Astrocyte (in vitro differentiated cells and primary cell): Measurements from ENCODE around the gene CHST11. TPM values are rescaled to one million over a fixed set of nuclear protein-coding genes. Genes with fewer than 3 reads are reported as not detected.
A peak's percentile ranks its signal among the peaks of the same experiment; 100 is the strongest.

ENCODE experiments used
- DNase-seq: peaks from one replicate; pipeline ENCODE4 v3.0.0-alpha.2; 2010; ENCODE audit warnings: low read depth
- FAIRE-seq: peaks from 2 replicates; lab custom pipeline; 2011; peaks lifted over from hg19 to GRCh38; lab: Jason Lieb, UNC
- H2AFZ ChIP-seq: 2 replicates; pipeline ENCODE4 v1.6.0; 2012; ENCODE audit warnings: low read depth, low read length, inconsistent platforms
- H3K27ac ChIP-seq: 2 replicates; pipeline ENCODE4 v1.5.1; 2011; ENCODE audit warnings: low read depth, low read length, inconsistent platforms
- H3K27me3 ChIP-seq: 2 replicates; pipeline ENCODE4 v1.6.0; 2011; ENCODE audit warnings: low read length, inconsistent platforms; ENCODE audit not compliant: insufficient read depth
- H3K36me3 ChIP-seq: 2 replicates; pipeline ENCODE4 v1.5.1; 2011; ENCODE audit warnings: low read length, inconsistent platforms; ENCODE audit not compliant: insufficient read depth
- H3K4me1 ChIP-seq: 2 replicates; pipeline ENCODE4 v1.5.1; 2011; ENCODE audit warnings: low read length, inconsistent platforms; ENCODE audit not compliant: insufficient read depth
- H3K4me2 ChIP-seq: 2 replicates; pipeline ENCODE4 v1.6.0; 2012; ENCODE audit warnings: low read length, inconsistent platforms
- H3K4me3 ChIP-seq: 2 replicates; pipeline ENCODE4 v1.5.1; 2011; ENCODE audit warnings: low read depth, mild to moderate bottlenecking, low read length, inconsistent platforms; ENCODE audit not compliant: insufficient read depth
- H3K79me2 ChIP-seq: 2 replicates; pipeline ENCODE4 v1.6.0; 2012; ENCODE audit warnings: mild to moderate bottlenecking, low read length, inconsistent platforms; ENCODE audit not compliant: insufficient read depth
- H3K9ac ChIP-seq: 2 replicates; pipeline ENCODE4 v1.6.0; 2012; ENCODE audit warnings: mild to moderate bottlenecking, low read length, inconsistent platforms
- H3K9me3 ChIP-seq: 2 replicates; pipeline ENCODE4 v1.5.1; 2012; ENCODE audit warnings: low read depth, mild to moderate bottlenecking, low read length, inconsistent platforms; ENCODE audit not compliant: insufficient read depth
- H4K20me1 ChIP-seq: 2 replicates; pipeline ENCODE4 v1.6.0; 2012; ENCODE audit warnings: low read length, inconsistent platforms; ENCODE audit not compliant: insufficient read depth
- H3K27ac Mint-ChIP-seq: one replicate; pipeline ENCODE4 v1.8.0; 2021; ENCODE audit warnings: mild to moderate bottlenecking, mixed read lengths; ENCODE audit not compliant: unreplicated experiment
- H3K27me3 Mint-ChIP-seq: one replicate; pipeline ENCODE4 v1.8.0; 2021; ENCODE audit warnings: low read depth, mixed read lengths; ENCODE audit not compliant: unreplicated experiment
- H3K36me3 Mint-ChIP-seq: one replicate; pipeline ENCODE4 v1.8.0; 2021; ENCODE audit warnings: low read depth, mixed read lengths; ENCODE audit not compliant: unreplicated experiment
- H3K4me1 Mint-ChIP-seq: one replicate; pipeline ENCODE4 v1.8.0; 2021; ENCODE audit warnings: low read depth, mixed read lengths; ENCODE audit not compliant: unreplicated experiment
- H3K4me3 Mint-ChIP-seq: one replicate; pipeline ENCODE4 v1.8.0; 2021; ENCODE audit warnings: mild to moderate bottlenecking, moderate library complexity, mixed read lengths; ENCODE audit not compliant: unreplicated experiment
- H3K9me3 Mint-ChIP-seq: one replicate; pipeline ENCODE4 v1.8.0; 2021; ENCODE audit warnings: mild to moderate bottlenecking, mixed read lengths; ENCODE audit not compliant: unreplicated experiment
- EZH2 ChIP-seq: IDR thresholded peaks from 2 replicates; pipeline ENCODE4 v1.6.1; 2012; ENCODE audit warnings: mild to moderate bottlenecking, low read length, inconsistent platforms; ENCODE audit not compliant: insufficient read depth
- total RNA-seq: library from RNA; stranded (reverse); gene quantifications from 2 replicates; pipeline ENCODE4 v1.2.1, GENCODE V29; 2021
- TF ChIP-seq, protein P1 (sequence below): IDR thresholded peaks from 2 replicates; pipeline ENCODE4 v1.5.1; 2011; ENCODE audit warnings: low read depth, mild to moderate bottlenecking, inconsistent platforms, low read length, moderate library complexity; ENCODE audit not compliant: insufficient read depth

The CHST11 gene
- total RNA-seq, 1 donor from 2014 or later = 30.2 TPM

- H3K9me3 Mint-ChIP-seq = peaks cover 5% of the 10 kb centered on the region
- FAIRE-seq (peak; percentile 23), DNase-seq (no peak)
- Histone ChIP-seq H3K4me3 (no peak overlapping the region), H3K27me3 (no peaks in the 10 kb centered on the region), H3K27ac (no peak overlapping the region), H2AFZ (no peak overlapping the region), H3K9ac (no peak overlapping the region), H3K4me2 (no peak overlapping the region), H3K79me2 (peaks cover 60% of the 10 kb centered on the region), H3K4me1 (no peaks in the 10 kb centered on the region), H3K9me3 (no peaks in the 10 kb centered on the region), H4K20me1 (peaks cover 77% of the 10 kb centered on the region), H3K36me3 (no peaks in the 10 kb centered on the region)
- H3K4me1 Mint-ChIP-seq = peaks cover 20% of the 10 kb centered on the region
- peaks cover 12% of the 10 kb centered on the region for H3K36me3 Mint-ChIP-seq
- no peaks in the 10 kb centered on the region for H3K27me3 Mint-ChIP-seq
- no peak overlapping the region for H3K27ac Mint-ChIP-seq
- no peak overlapping the region for H3K4me3 Mint-ChIP-seq
- TF ChIP-seq, protein P1, sequence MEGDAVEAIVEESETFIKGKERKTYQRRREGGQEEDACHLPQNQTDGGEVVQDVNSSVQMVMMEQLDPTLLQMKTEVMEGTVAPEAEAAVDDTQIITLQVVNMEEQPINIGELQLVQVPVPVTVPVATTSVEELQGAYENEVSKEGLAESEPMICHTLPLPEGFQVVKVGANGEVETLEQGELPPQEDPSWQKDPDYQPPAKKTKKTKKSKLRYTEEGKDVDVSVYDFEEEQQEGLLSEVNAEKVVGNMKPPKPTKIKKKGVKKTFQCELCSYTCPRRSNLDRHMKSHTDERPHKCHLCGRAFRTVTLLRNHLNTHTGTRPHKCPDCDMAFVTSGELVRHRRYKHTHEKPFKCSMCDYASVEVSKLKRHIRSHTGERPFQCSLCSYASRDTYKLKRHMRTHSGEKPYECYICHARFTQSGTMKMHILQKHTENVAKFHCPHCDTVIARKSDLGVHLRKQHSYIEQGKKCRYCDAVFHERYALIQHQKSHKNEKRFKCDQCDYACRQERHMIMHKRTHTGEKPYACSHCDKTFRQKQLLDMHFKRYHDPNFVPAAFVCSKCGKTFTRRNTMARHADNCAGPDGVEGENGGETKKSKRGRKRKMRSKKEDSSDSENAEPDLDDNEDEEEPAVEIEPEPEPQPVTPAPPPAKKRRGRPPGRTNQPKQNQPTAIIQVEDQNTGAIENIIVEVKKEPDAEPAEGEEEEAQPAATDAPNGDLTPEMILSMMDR = no peak
- no peak for TF ChIP-seq EZH2
Observed at GRCh38 chr12:104534162-104534856, 77.6 kb downstream of the CHST11 start.

DNA sequence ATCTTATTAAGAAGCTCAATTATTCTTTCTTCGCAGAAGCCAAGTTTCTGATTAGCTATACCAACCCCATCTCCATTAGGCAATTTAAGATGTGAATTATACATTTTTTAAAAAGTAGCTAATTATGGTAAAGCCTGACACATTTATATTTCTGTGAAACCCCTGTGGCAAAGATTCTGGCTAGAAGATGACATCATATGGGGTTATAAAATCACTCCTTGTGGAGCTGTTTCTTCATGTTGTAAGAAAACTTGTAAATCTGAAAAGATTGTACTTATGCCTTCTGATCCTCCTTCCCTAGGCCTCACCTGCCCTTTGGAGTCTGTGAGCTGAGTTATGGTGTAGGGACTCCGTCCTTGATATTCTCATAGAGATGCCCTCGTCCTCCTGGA is 78.1 kb downstream of the CHST11 start:
- peaks cover 74% of the 10 kb centered on the region for H4K20me1 ChIP-seq
- no peak overlapping the region for H3K9ac ChIP-seq
- H3K36me3 ChIP-seq = no peaks in the 10 kb centered on the region
- H2AFZ ChIP-seq = no peak overlapping the region
- FAIRE-seq (no peak), DNase-seq (no peak)
- Mint-ChIP-seq H3K36me3 (peaks cover 9% of the 10 kb centered on the region), H3K4me1 (peaks cover 20% of the 10 kb centered on the region), H3K27ac (no peak overlapping the region), H3K27me3 (no peaks in the 10 kb centered on the region), H3K4me3 (no peak overlapping the region), H3K9me3 (peaks cover 5% of the 10 kb centered on the region)
- H3K4me1 ChIP-seq = no peaks in the 10 kb centered on the region
- no peaks in the 10 kb centered on the region for H3K9me3 ChIP-seq
- no peak overlapping the region for H3K27ac ChIP-seq
- no peak overlapping the region for H3K4me3 ChIP-seq
- no peak overlapping the region for H3K4me2 ChIP-seq
- peaks cover 60% of the 10 kb centered on the region for H3K79me2 ChIP-seq
- no peaks in the 10 kb centered on the region for H3K27me3 ChIP-seq
- no peak for TF ChIP-seq EZH2
- TF ChIP-seq, protein P1 = no peak

- Mint-ChIP-seq H3K27me3 (no peaks in the 10 kb centered on the region), H3K4me3 (no peak overlapping the region), H3K9me3 (peaks cover 5% of the 10 kb centered on the region), H3K4me1 (peaks cover 20% of the 10 kb centered on the region), H3K36me3 (peaks cover 9% of the 10 kb centered on the region), H3K27ac (no peak overlapping the region)
- Histone ChIP-seq H2AFZ (no peak overlapping the region), H3K27ac (no peak overlapping the region), H3K9me3 (no peaks in the 10 kb centered on the region), H3K4me1 (no peaks in the 10 kb centered on the region), H4K20me1 (peaks cover 71% of the 10 kb centered on the region), H3K79me2 (peaks cover 56% of the 10 kb centered on the region), H3K4me2 (no peak overlapping the region), H3K27me3 (no peaks in the 10 kb centered on the region), H3K4me3 (no peak overlapping the region), H3K9ac (no peak overlapping the region), H3K36me3 (no peaks in the 10 kb centered on the region)
- no peak for TF ChIP-seq EZH2
- TF ChIP-seq, protein P1 = no peak
- FAIRE-seq (no peak), DNase-seq (peak; percentile 56)
Observed at GRCh38 chr12:104535369-104535768, 78.6 kb downstream of the CHST11 start.
